K562 (cell line): Measurements from ENCODE around the gene PDE4D. TPM values are rescaled to one million over a fixed set of nuclear protein-coding genes. Genes with fewer than 3 reads are reported as not detected.
"Not testable (repeated sequence)": the region's sequence is repeated elsewhere in the genome, so short reads cannot be mapped to it uniquely, and the experiment has no call there.

ENCODE experiments used
- ATAC-seq: fragments of 200-7000 bp; cut with Tn5 transposase; 3 replicates; pipeline ENCODE4 v1.9.1; 2020; ENCODE audit warnings: moderate library complexity
- BruUV-seq: library from RNA; stranded (reverse); fragments of 400-500 nt; replicated peaks from 2 replicates; lab custom pipeline; 2021; lab: Mats Ljungman, UMichigan
- CTCF ChIA-PET: fragments of 300-600 bp; formaldehyde crosslinking; extraction: SDS; loops from one replicate; lab custom pipeline; 2021; ENCODE audit warnings: low intra/inter-chr PET ratio; lab: Yijun Ruan, JAX
- POLR2A ChIA-PET: fragments of 300-600, 350-650 bp; sonication (Branson Sonifier 250); formaldehyde crosslinking; extraction: SDS; loops from one replicate; lab custom pipeline; 2021; ENCODE audit warnings: antibody characterized with exemption, inconsistent platforms; lab: Yijun Ruan, JAX
- DNase-seq, 4 experiments: peaks; one replicate each; pipeline versions ENCODE4 v3.0.0 to v3.0.0-alpha.2; 2011 to 2018; ENCODE audit warnings: low spot score in 3 of 4, mixed read lengths in 3 of 4; ENCODE audit errors: extremely low read depth in 1 of 4
- FAIRE-seq: peaks from 2 replicates; lab custom pipeline; 2011; peaks lifted over from hg19 to GRCh38; lab: Jason Lieb, UNC
- H2AFZ ChIP-seq: 2 replicates; pipeline ENCODE4 v1.6.0; 2011; ENCODE audit warnings: low read depth, low read length, control low read depth, inconsistent platforms
- H3K27ac ChIP-seq: fragments of 200-600 bp; 3 replicates; pipeline ENCODE4 v1.8.0; 2011; ENCODE audit warnings: low read depth, mild to moderate bottlenecking, control low read depth, inconsistent platforms, low read length, moderate library complexity, mixed read lengths; ENCODE audit errors: extremely low read depth
- H3K27me3 ChIP-seq, 2 experiments: fragments of 300-600 bp in 1 of 2; 2 replicates in 1 of 2; 3 replicates in 1 of 2; pipeline versions ENCODE4 v1.6.0 to v1.8.0; 2011; ENCODE audit warnings: inconsistent platforms in 2 of 2, low read length in 2 of 2, mild to moderate bottlenecking in 1 of 2, mixed read lengths in 1 of 2, moderate library complexity in 1 of 2; ENCODE audit not compliant: control insufficient read depth in 2 of 2, insufficient read depth in 2 of 2
- H3K36me3 ChIP-seq: fragments of 300-600 bp; 3 replicates; pipeline ENCODE4 v1.8.0; 2011; ENCODE audit warnings: mild to moderate bottlenecking, low read length, inconsistent platforms; ENCODE audit not compliant: control insufficient read depth, insufficient read depth
- H3K4me1 ChIP-seq, 2 experiments: fragments of 200-600 bp in 1 of 2; replicated peaks in 1 of 2; 2 replicates in 1 of 2; 3 replicates in 1 of 2; pipeline versions ENCODE4 v1.5.1 to v1.8.0; 2011; ENCODE audit warnings: inconsistent platforms in 2 of 2, low read length in 2 of 2, mild to moderate bottlenecking in 1 of 2, mixed read lengths in 1 of 2, moderate library complexity in 1 of 2; ENCODE audit not compliant: control insufficient read depth in 2 of 2, insufficient read depth in 2 of 2
- H3K4me2 ChIP-seq: 2 replicates; pipeline ENCODE4 v1.6.1; 2011; ENCODE audit warnings: low read length, control low read depth, inconsistent platforms, mixed read lengths; ENCODE audit not compliant: insufficient read depth
- H3K4me3 ChIP-seq: fragments of 200-600 bp; sonication (generic), shearing (Covaris generic); 2 replicates; pipeline ENCODE4 v1.5.1; 2016; ENCODE audit warnings: control low read depth, inconsistent platforms
- H3K79me2 ChIP-seq: fragments of 200-600 bp; 3 replicates; pipeline ENCODE4 v1.8.0; 2011; ENCODE audit warnings: low read length, inconsistent platforms; ENCODE audit not compliant: control insufficient read depth, insufficient read depth
- H3K9ac ChIP-seq, 2 experiments: 2 replicates each; pipeline versions ENCODE4 v1.6.0 to v1.6.1; 2011; ENCODE audit warnings: low read depth in 2 of 2, low read length in 2 of 2, control low read depth in 1 of 2, inconsistent platforms in 1 of 2, mild to moderate bottlenecking in 1 of 2, mixed read lengths in 1 of 2; ENCODE audit not compliant: insufficient read depth in 1 of 2
- H3K9me1 ChIP-seq: one replicate; pipeline ENCODE4 v1.6.0; 2011; ENCODE audit warnings: inconsistent platforms, mild to moderate bottlenecking, low read length, moderate library complexity; ENCODE audit not compliant: control insufficient read depth, insufficient read depth
- H3K9me3 ChIP-seq: replicated peaks from 2 replicates; pipeline ENCODE4 v1.5.1; 2011; ENCODE audit warnings: low read depth, low read length, inconsistent platforms; ENCODE audit not compliant: control insufficient read depth, insufficient read depth
- H4K20me1 ChIP-seq: replicated peaks from 2 replicates; pipeline ENCODE4 v1.6.1; 2011; ENCODE audit warnings: low read length, inconsistent platforms, mixed read lengths; ENCODE audit not compliant: control insufficient read depth, insufficient read depth
- CBFA2T3 ChIP-seq: fragments of 450-650 bp; IDR thresholded peaks from 2 replicates; pipeline ENCODE4 v1.6.1; 2017
- ETS2 ChIP-seq: IDR thresholded peaks from 2 replicates; pipeline ENCODE4 v1.6.1; 2016; ENCODE audit warnings: borderline replicate concordance, missing genetic modification characterization, mild to moderate bottlenecking, moderate library complexity, missing compliant biosample characterization; ENCODE audit not compliant: poor library complexity, severe bottlenecking
- ETV5 ChIP-seq: sonication (generic); formaldehyde crosslinking; IDR thresholded peaks from 2 replicates; pipeline ENCODE4 v1.4.0; 2020; ENCODE audit warnings: low read depth, mild to moderate bottlenecking, missing genetic modification reagents
- GATAD2B ChIP-seq: fragments of 450-650 bp; IDR thresholded peaks from 2 replicates; pipeline ENCODE4 v1.6.1; 2017; ENCODE audit warnings: mild to moderate bottlenecking, borderline replicate concordance
- GMEB1 ChIP-seq: fragments of 250-450 bp; sonication (Bioruptor Pico); IDR thresholded peaks from 2 replicates; pipeline ENCODE4 v1.4.0; 2020; ENCODE audit warnings: mild to moderate bottlenecking
- SRSF3 ChIP-seq: fragments of 200-400 bp; formaldehyde crosslinking; IDR thresholded peaks from 2 replicates; pipeline ENCODE4 v1.6.1; 2016; ENCODE audit warnings: mild to moderate bottlenecking, low read length, moderate library complexity; ENCODE audit not compliant: insufficient read depth
- WGBS: fragments of 100-300 bp; shearing (Covaris generic); methylation state at CpG from one replicate; pipeline ENCODE4 v1.1.6; 2016; ENCODE audit warnings: low coverage, mixed read lengths; ENCODE audit not compliant: insufficient coverage; ENCODE audit errors: missing lambda C conversion rate; 5-methylcytosine and 5-hydroxymethylcytosine counted together
- in situ Hi-C: fragments of 300-500 bp; cut with MboI; formaldehyde crosslinking; loops from 4 replicates; pipeline ENCODE4 v1.15.0; 2018; ENCODE audit warnings: inconsistent platforms, mixed read lengths
- intact Hi-C: fragments of 100-400 bp; cut with micrococcal nuclease; formaldehyde crosslinking; loops from 2 replicates; pipeline ENCODE4 v1.14.2; 2022
- polyA plus RNA-seq, 8 experiments: library from polyadenylated mRNA; depleted of rRNA in 4 of 8; stranded (reverse) in 5 of 8; unstranded in 3 of 8; fragments of >200 nt; fragmentation: Nextera tagmentation in 2 of 8; fragmentation: Illumina TruSeq in 1 of 8; extraction: Ambion mirVana in 2 of 8; extraction: Trizol in 1 of 8; gene quantifications; 2 replicates each; pipeline versions ENCODE4 v1.2.1 to v1.2.3, GENCODE V29; 2011 to 2014; ENCODE audit warnings: inconsistent platforms in 1 of 8, missing spikeins in 1 of 8
- total RNA-seq, 7 experiments: library from RNA; depleted of rRNA in 6 of 7; stranded (reverse); fragments of >200 nt in 6 of 7; fragmentation: Illumina TruSeq in 2 of 7; extraction: Trizol in 2 of 7; gene quantifications; 2 replicates each; pipeline versions ENCODE4 v1.2.1 to v1.2.3, GENCODE V29; 2011 to 2021; ENCODE audit warnings: low replicate concordance in 1 of 7

PDE4D gene
- total and polyA plus RNA-seq, 9 of the 15 experiments (the other 6 are each of a cell fraction or from before 2014, with no cell fraction given), result 0.04 to 0.46 (median 0.13) TPM

GRCh38 chr5:58998544-58998943, 895.0 kb downstream of the PDE4D start (continued):
- no peak for TF ChIP-seq ETS2 (tag)
- no peak for TF ChIP-seq GMEB1 (CRISPR knock-in tag)
- no peak for TF ChIP-seq CBFA2T3
- no peak for TF ChIP-seq SRSF3
- TF ChIP-seq ETV5 (CRISPR knock-in tag), result no peak
- no peak for TF ChIP-seq GATAD2B
- TF ChIP-seq, all 486 proteins: peak for 0

GRCh38 chr5:58995779-58996178, 897.7 kb downstream of the PDE4D start:
- H3K79me2 ChIP-seq, H3K27ac ChIP-seq, H3K36me3 ChIP-seq, BruUV-seq, H3K27me3 ChIP-seq, intact Hi-C loops, POLR2A ChIA-PET, H3K4me3 ChIP-seq, H3K9me1 ChIP-seq, in situ Hi-C loops, H4K20me1 ChIP-seq, H3K9me3 ChIP-seq, H2AFZ ChIP-seq, CTCF ChIA-PET, DNase-seq, FAIRE-seq, ATAC-seq, H3K4me2 ChIP-seq, H3K4me1 ChIP-seq, H3K9ac ChIP-seq: not testable (repeated sequence)
- WGBS, result 17% methylated on average over 2 of the region's 3 CpGs
